ENCODE measurements around the gene CHST6.

- no peak for TF ChIP-seq GATA2 (IDR thresholded peaks at IDR 0.05; ENCODE audit: low read depth, low read length)
- no peak for TF ChIP-seq GATA3 (IDR thresholded peaks at IDR 0.05; ENCODE audit: low read depth, low read length)
Measured at GRCh38 chr16:75445298-75445697, 49.9 kb downstream of the CHST6 start.
